Measurements from ENCODE around the gene MAPK8. TPM values are rescaled to one million over a fixed set of nuclear protein-coding genes. Genes with fewer than 3 reads are reported as not detected.

MAPK8 gene
- total RNA-seq, 1 experiment from 2014 or later: 67.5 TPM

DNA sequence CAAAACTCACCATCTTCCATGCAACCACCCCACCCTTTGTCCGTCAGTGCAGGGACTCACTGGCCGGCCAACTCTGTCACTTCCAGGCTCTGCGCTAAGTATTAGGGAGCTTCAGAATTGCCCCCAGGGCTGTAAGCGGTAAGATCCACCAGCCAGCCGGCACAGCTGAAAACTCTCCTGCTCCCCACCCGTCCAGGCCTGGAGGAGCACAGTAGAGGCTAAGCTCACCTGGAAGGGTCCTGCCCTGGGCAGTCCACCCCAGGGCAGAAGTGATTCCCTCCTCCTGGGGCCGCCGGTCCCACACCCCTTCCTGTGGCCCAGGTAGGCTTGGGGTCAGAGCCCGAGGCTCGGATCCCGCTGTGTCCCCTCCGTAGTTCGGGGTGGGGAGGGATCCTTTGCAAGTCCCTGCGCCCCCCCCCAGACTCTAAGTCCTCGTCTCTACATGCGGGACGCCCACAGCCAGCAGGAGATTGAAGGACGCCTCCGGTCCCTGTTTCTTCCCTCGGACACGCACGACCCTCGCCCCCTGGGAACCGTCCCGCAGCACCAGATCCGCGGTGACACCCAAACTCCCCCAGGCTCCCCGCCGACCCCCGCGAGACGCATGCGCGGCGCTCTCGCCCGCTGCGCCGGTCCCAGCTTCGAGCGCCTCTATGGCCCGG, 159.5 kb downstream of the MAPK8 start:
- Histone ChIP-seq H3F3A (ENCODE audit: insufficient read depth, low read depth) (no peaks in the 10 kb centered on the region), H3K4me1 (replicated peaks; ENCODE audit: insufficient read depth) (no peaks in the 10 kb centered on the region), H3K4me2 (no peak overlapping the region), H2AFZ (no peak overlapping the region), H3K4me3 (no peak overlapping the region), H4K20me1 (ENCODE audit: insufficient read depth) (no peaks in the 10 kb centered on the region), H3K27ac (no peak overlapping the region), H3K27me3 (ENCODE audit: insufficient read depth, low read depth) (no peaks in the 10 kb centered on the region), H3K36me3 (ENCODE audit: low read depth) (no peaks in the 10 kb centered on the region), H3K79me2 (ENCODE audit: low read depth) (no peaks in the 10 kb centered on the region), H3K9me2 (ENCODE audit: insufficient read depth) (no peaks in the 10 kb centered on the region), H3K9me3 (ENCODE audit: insufficient read depth, low read depth) (no peaks in the 10 kb centered on the region)
- ChIA-PET CTCF (interaction anchor here (0.5 to 0.6 kb wide), 2 partner anchors 38 to 47 kb away, joined by 3 to 7 read pairs; no protein-coding TSS in a partner anchor), POLR2A (ENCODE audit: unreplicated experiment) (no interaction called here)
- TF ChIP-seq, protein P1, sequence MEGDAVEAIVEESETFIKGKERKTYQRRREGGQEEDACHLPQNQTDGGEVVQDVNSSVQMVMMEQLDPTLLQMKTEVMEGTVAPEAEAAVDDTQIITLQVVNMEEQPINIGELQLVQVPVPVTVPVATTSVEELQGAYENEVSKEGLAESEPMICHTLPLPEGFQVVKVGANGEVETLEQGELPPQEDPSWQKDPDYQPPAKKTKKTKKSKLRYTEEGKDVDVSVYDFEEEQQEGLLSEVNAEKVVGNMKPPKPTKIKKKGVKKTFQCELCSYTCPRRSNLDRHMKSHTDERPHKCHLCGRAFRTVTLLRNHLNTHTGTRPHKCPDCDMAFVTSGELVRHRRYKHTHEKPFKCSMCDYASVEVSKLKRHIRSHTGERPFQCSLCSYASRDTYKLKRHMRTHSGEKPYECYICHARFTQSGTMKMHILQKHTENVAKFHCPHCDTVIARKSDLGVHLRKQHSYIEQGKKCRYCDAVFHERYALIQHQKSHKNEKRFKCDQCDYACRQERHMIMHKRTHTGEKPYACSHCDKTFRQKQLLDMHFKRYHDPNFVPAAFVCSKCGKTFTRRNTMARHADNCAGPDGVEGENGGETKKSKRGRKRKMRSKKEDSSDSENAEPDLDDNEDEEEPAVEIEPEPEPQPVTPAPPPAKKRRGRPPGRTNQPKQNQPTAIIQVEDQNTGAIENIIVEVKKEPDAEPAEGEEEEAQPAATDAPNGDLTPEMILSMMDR (conservative IDR thresholded peaks at IDR 0.05): no peak
- no peak for TF ChIP-seq EZH2 (IDR thresholded peaks at IDR 0.05; ENCODE audit: low read depth)
- intact Hi-C loops (cut with micrococcal nuclease; ENCODE audit: unreplicated experiment): no loop called here
- BruUV-seq (replicated peaks): no TSS peak
- no peak for DNase-seq

DNA sequence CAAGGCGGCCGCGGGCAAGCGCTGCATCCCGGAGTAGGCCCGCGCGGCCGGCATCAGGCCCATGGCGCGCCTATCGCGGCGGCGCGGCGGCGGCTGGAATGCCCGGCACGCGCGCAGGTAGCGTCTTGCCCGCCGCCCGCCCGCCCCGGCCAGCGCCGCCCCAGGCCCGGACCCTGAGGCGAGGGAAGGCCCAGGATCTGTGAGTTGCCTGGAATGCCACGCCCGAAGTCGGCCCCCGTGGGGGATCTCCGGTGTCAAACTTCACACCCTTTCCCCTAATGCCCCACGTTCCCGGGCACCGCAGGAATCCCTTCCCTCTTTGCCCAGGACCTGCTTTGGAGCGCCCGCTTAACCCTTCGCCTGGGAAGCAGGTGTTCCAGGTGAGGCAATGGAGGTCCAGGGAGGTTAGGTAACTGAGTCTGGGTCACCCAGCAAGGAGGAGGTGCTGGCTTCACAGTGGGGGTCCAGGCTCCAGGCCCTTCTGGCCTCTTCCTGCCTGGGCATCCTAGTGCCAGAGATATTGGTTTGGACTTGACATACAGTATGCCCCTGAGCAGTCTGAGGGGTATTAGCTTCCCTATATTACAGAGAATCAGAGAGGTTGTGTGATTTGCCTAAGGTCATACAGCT, 160.2 kb downstream of the MAPK8 start:
- TF ChIP-seq, protein P1 (conservative IDR thresholded peaks at IDR 0.05): no peak
- Histone ChIP-seq H3F3A (ENCODE audit: insufficient read depth, low read depth) (no peaks in the 10 kb centered on the region), H3K27ac (no peak overlapping the region), H3K4me2 (no peak overlapping the region), H3K9me2 (ENCODE audit: insufficient read depth) (no peaks in the 10 kb centered on the region), H3K9me3 (ENCODE audit: insufficient read depth, low read depth) (no peaks in the 10 kb centered on the region), H3K79me2 (ENCODE audit: low read depth) (no peaks in the 10 kb centered on the region), H3K36me3 (ENCODE audit: low read depth) (no peaks in the 10 kb centered on the region), H4K20me1 (ENCODE audit: insufficient read depth) (no peaks in the 10 kb centered on the region), H2AFZ (no peak overlapping the region), H3K4me3 (no peak overlapping the region), H3K27me3 (ENCODE audit: insufficient read depth, low read depth) (no peaks in the 10 kb centered on the region), H3K4me1 (replicated peaks; ENCODE audit: insufficient read depth) (no peaks in the 10 kb centered on the region)
- ChIA-PET POLR2A (ENCODE audit: unreplicated experiment) (no interaction called here), CTCF (no interaction called here)
- peak in 1 of 2 experiments; percentile 54 for DNase-seq
- no TSS peak for BruUV-seq (replicated peaks)
- intact Hi-C loops (cut with micrococcal nuclease; ENCODE audit: unreplicated experiment): no loop called here

DNA sequence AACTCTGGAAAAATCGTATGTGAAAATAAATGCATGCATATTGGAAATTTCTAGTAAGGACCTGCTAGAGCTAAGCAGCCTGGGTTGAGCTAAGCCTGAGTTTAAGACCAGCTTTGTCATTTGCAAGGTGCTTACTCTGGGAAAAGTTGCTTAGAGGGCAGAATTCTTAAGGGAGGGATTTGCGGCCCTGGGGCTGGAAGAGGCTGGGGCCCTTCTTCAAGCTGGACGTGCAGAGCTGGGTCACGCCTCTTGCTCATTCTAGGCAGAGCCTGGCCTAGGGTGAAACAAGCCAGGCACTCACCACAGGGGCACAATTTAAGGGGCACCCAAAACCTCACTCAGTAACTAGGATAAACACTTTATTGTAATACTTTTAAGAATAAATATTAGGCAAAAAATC, 161.2 kb downstream of the MAPK8 start:
- no peaks in the 10 kb centered on the region for H3F3A ChIP-seq (ENCODE audit: insufficient read depth, low read depth)
- H3K9me3 ChIP-seq (ENCODE audit: insufficient read depth, low read depth): no peaks in the 10 kb centered on the region
- H4K20me1 ChIP-seq (ENCODE audit: insufficient read depth): no peaks in the 10 kb centered on the region
- H3K4me3 ChIP-seq: no peak overlapping the region
- no peaks in the 10 kb centered on the region for H3K79me2 ChIP-seq (ENCODE audit: low read depth)
- no TSS peak for BruUV-seq (replicated peaks)
- no peaks in the 10 kb centered on the region for H3K4me1 ChIP-seq (replicated peaks; ENCODE audit: insufficient read depth)
- intact Hi-C loops (cut with micrococcal nuclease; ENCODE audit: unreplicated experiment): no loop called here
- H3K9me2 ChIP-seq (ENCODE audit: insufficient read depth): no peaks in the 10 kb centered on the region
- DNase-seq: no peak
- TF ChIP-seq, protein P1 (conservative IDR thresholded peaks at IDR 0.05): no peak
- no peak for TF ChIP-seq EZH2 (IDR thresholded peaks at IDR 0.05; ENCODE audit: low read depth)
- H2AFZ ChIP-seq: no peak overlapping the region
- no peaks in the 10 kb centered on the region for H3K27me3 ChIP-seq (ENCODE audit: insufficient read depth, low read depth)
- no peak overlapping the region for H3K4me2 ChIP-seq
- ChIA-PET CTCF (no interaction called here), POLR2A (ENCODE audit: unreplicated experiment) (no interaction called here)
- H3K27ac ChIP-seq: no peak overlapping the region
- no peaks in the 10 kb centered on the region for H3K36me3 ChIP-seq (ENCODE audit: low read depth)

All from PC-9 (cell line).